Karpas-422 (cell line): Measurements from ENCODE around the gene BLZF1. TPM values are rescaled to one million over a fixed set of nuclear protein-coding genes. Genes with fewer than 3 reads are reported as not detected.

Experiments used
- total RNA-seq: library from RNA; depleted of rRNA; stranded (reverse); fragments of >200 nt; shearing (Covaris generic); gene quantifications from 2 replicates; pipeline ENCODE4 v1.2.3, GENCODE V29; 2014; ENCODE audit warnings: low replicate concordance; rRNA removed

Gene BLZF1
- total RNA-seq, 1 experiment from 2014 or later = 23.4 TPM

Other genes starting within 250 kb of the BLZF1 start
- gene NME7, start 398 bp upstream of the BLZF1 start, total RNA-seq = 7.2 and 7.4 TPM in 2 replicates
- not detected in 2 replicates for gene CCDC181, start 59.3 kb downstream of the BLZF1 start, total RNA-seq
- gene SLC19A2, start 117.7 kb downstream of the BLZF1 start, total RNA-seq = 0.32 and 2.3 TPM in 2 replicates
- gene F5, start 218.3 kb downstream of the BLZF1 start, total RNA-seq = not detected in 2 replicates